H1 (cell line): ENCODE results near the gene NT5DC3. TPM values are rescaled to one million over a fixed set of nuclear protein-coding genes. Genes with fewer than 3 reads are reported as not detected.

Source experiments
- EZH2 ChIP-seq: fragments of 200-600 bp; sonication (generic); IDR thresholded peaks from 2 replicates; pipeline ENCODE4 v1.7.1; 2012; ENCODE audit warnings: low read depth, mild to moderate bottlenecking, moderate library complexity, low read length, inconsistent platforms; ENCODE audit not compliant: severe bottlenecking
- polyA plus RNA-seq, 7 experiments: library from polyadenylated mRNA; depleted of rRNA in 3 of 7; stranded (reverse) in 5 of 7; unstranded in 2 of 7; fragments of >200 nt in 5 of 7; fragments of 200-250 nt in 2 of 7; gene quantifications; 1 replicate in 5 of 7; 2 replicates in 1 of 7; 4 replicates in 1 of 7; pipeline versions ENCODE4 v1.2.1 to v1.2.3, GENCODE V29; 2011 to 2013; ENCODE audit warnings: missing spikeins in 2 of 7, mixed read lengths in 2 of 7
- total RNA-seq: library from RNA; stranded (reverse); fragmentation: NEBNext Ultra II Directional; extraction: Animal tissue kit (Norgen Biotek cat#: 25700); gene quantifications from 2 replicates; pipeline ENCODE4 v1.2.1, GENCODE V29; 2021

Gene NT5DC3
- total and polyA plus RNA-seq, 2 of the 8 experiments (the other 6 are each of a cell fraction or from before 2014, with no cell fraction given) = 5.4 to 14.8 TPM

DNA sequence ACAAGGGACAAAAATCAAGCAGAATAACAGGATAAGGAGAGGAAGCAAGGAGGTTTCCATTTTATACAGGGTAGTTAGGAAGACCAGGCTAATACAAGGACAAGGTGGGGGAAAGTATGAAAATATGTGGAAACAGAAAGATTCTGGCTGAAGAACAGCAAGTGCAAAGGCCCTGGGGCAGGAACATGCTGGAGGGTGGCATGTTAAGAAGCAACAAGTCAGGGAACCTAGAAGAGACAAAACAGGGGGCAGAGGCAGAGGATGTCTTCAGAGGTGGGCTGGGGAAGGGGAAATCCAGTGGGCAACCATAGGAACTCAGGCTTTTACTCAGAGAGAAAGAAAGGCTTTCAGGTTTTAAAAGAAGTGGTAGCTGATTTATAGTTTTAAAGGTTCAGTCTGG, 54.8 kb downstream of the NT5DC3 start (continued):
- TF ChIP-seq EZH2 = no peak
